Spleen (tissue), 11 donors: Measurements from ENCODE around the gene TWF2. TPM values are rescaled to one million over a fixed set of nuclear protein-coding genes. Genes with fewer than 3 reads are reported as not detected.

ENCODE experiments used
- DNase-seq: peaks from one replicate; pipeline ENCODE4 v3.0.0-alpha.2; 2020
- H3K27ac ChIP-seq, 8 donors: fragments of 200-600 bp; sonication (generic) in 7 of 8; 1 replicate in 4 of 8; 2 replicates in 4 of 8; pipeline versions ENCODE4 v1.5.0 to v1.8.0; 2016 to 2021; ENCODE audit warnings: inconsistent platforms in 4 of 8, mild to moderate bottlenecking in 4 of 8, moderate library complexity in 1 of 8
- H3K27me3 ChIP-seq, 7 donors: fragments of 200-600 bp; sonication (generic) in 6 of 7; replicated peaks in 1 of 7; 1 replicate in 4 of 7; 2 replicates in 3 of 7; pipeline versions ENCODE4 v1.5.0 to v1.8.0; 2016 to 2021; ENCODE audit warnings: inconsistent platforms in 3 of 7, mild to moderate bottlenecking in 1 of 7
- H3K36me3 ChIP-seq, 6 donors: fragments of 200-600 bp; sonication (generic) in 5 of 6; 1 replicate in 4 of 6; 2 replicates in 2 of 6; pipeline versions ENCODE4 v1.5.0 to v1.8.0; 2016 to 2021; ENCODE audit warnings: inconsistent platforms in 2 of 6
- H3K4me1 ChIP-seq, 6 donors: fragments of 200-600 bp; sonication (generic) in 5 of 6; 1 replicate in 3 of 6; 2 replicates in 3 of 6; pipeline versions ENCODE4 v1.5.0 to v1.8.0; 2016 to 2021; ENCODE audit warnings: inconsistent platforms in 3 of 6
- H3K4me3 ChIP-seq, 8 donors: fragments of 200-600 bp; sonication (generic) in 7 of 8; 1 replicate in 4 of 8; 2 replicates in 4 of 8; pipeline versions ENCODE4 v1.5.0 to v1.8.0; 2016 to 2021; ENCODE audit warnings: inconsistent platforms in 4 of 8, mild to moderate bottlenecking in 4 of 8, moderate library complexity in 2 of 8
- H3K9me3 ChIP-seq, 8 donors: fragments of 200-600 bp; sonication (generic) in 7 of 8; 1 replicate in 4 of 8; 2 replicates in 4 of 8; pipeline versions ENCODE4 v1.5.0 to v1.8.0; 2016 to 2021; ENCODE audit warnings: inconsistent platforms in 4 of 8
- POLR2A ChIP-seq, 3 donors: fragments of 450-650 bp; IDR thresholded peaks; one replicate each; pipeline ENCODE4 v1.5.1; 2017; ENCODE audit warnings: antibody characterized with exemption in 3 of 3, mild to moderate bottlenecking in 1 of 3
- POLR2AphosphoS5 ChIP-seq, 3 donors: sonication (generic); formaldehyde crosslinking; IDR thresholded peaks; one replicate each; pipeline ENCODE4 v1.5.1; 2017; ENCODE audit warnings: antibody characterized with exemption in 3 of 3
- WGBS, 5 donors: extraction: QIAGEN DNeasy Blood & Tissue Kit in 3 of 5; methylation state at CpG; one replicate each; pipeline versions ENCODE4 v1.1.5 to v1.1.7; 2013 to 2018; 5-methylcytosine and 5-hydroxymethylcytosine counted together
- intact Hi-C: fragments of 100-400 bp; cut with DNase I; formaldehyde crosslinking; loops from one replicate; pipeline ENCODE4 v1.15.0; 2023; ENCODE audit warnings: low total_unique reads
- polyA plus RNA-seq, 3 donors: library from polyadenylated mRNA; stranded (reverse); fragments of 200-250 nt; gene quantifications; one replicate each; pipeline ENCODE4 v1.2.1, GENCODE V29; 2013
- total RNA-seq, 7 donors: library from RNA; depleted of rRNA in 3 of 7; stranded (reverse); fragments of >200 nt in 3 of 7; fragmentation: NEBNext Ultra II Directional in 4 of 7; extraction: Animal tissue kit (Norgen Biotek cat#: 25700) in 4 of 7; gene quantifications; one replicate each; pipeline versions ENCODE4 v1.1.0 to v1.2.1, GENCODE V29; 2016 to 2021
- TF ChIP-seq, protein P1 (sequence below), 11 experiments: fragments of 200-600 bp in 7 of 11; fragments of 450-650 bp in 4 of 11; sonication (generic) in 4 of 11; IDR thresholded peaks in 8 of 11; conservative IDR thresholded peaks in 3 of 11; 1 replicate in 7 of 11; 2 replicates in 4 of 11; pipeline versions ENCODE4 v1.4.0 to v1.8.0; 2016 to 2021; ENCODE audit warnings: antibody characterized with exemption in 11 of 11, inconsistent platforms in 4 of 11, mild to moderate bottlenecking in 1 of 11
- donor health status: healthy with polysubstance abuse.
- donor health status: DM: no; HTN: no; CAD: no; lungs with moderate emphysema.
- donor health status: DM: no; HTN: no; CAD: no.
- donor health status: Bipolar disorder and iron deficiency.
- donor health status: healthy.
- donor health status: DM: no; HTN: no; CAD: no.
- donor health status: DM: yes; HTN: yes; CAD: no.

TWF2 gene
- total and polyA plus RNA-seq, 10 donors: 47.3 to 109 (median 68.0) TPM

DNA sequence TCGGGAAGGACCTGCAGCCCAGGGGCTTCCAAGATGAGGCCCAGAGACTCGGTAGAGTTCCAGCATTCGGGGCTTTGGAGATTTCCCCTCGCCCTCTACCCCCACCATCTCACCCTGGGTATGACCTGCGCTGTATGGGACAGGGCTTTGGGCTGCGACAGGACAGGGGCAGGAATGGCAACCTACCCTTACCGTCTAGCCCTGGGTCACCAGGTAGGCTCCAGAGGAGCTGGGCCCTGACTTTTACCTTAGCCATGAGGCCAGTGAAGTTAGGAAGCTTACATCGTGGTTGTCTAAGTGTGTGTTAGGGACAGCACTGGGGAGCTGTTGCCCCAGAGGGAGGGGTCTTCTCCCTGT is 7.3 kb upstream of the TWF2 start:
- Histone ChIP-seq H3K27me3 (no peaks in the 10 kb centered on the region), H3K4me1 (peaks cover 0 to 89% (median 50%) of the 10 kb centered on the region in 6 donors), H3K36me3 (peaks cover 0 to 39% (median 25%) of the 10 kb centered on the region in 6 donors), H3K27ac (peak overlapping the region; percentile 76 to 98 (median 94)), H3K4me3 (peak overlapping the region; percentile 46 to 72 (median 54)), H3K9me3 (no peaks in the 10 kb centered on the region)
- TF ChIP-seq, protein P1, sequence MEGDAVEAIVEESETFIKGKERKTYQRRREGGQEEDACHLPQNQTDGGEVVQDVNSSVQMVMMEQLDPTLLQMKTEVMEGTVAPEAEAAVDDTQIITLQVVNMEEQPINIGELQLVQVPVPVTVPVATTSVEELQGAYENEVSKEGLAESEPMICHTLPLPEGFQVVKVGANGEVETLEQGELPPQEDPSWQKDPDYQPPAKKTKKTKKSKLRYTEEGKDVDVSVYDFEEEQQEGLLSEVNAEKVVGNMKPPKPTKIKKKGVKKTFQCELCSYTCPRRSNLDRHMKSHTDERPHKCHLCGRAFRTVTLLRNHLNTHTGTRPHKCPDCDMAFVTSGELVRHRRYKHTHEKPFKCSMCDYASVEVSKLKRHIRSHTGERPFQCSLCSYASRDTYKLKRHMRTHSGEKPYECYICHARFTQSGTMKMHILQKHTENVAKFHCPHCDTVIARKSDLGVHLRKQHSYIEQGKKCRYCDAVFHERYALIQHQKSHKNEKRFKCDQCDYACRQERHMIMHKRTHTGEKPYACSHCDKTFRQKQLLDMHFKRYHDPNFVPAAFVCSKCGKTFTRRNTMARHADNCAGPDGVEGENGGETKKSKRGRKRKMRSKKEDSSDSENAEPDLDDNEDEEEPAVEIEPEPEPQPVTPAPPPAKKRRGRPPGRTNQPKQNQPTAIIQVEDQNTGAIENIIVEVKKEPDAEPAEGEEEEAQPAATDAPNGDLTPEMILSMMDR (IDR thresholded peaks at IDR 0.05 in 8 of 11, conservative IDR thresholded peaks at IDR 0.05 in 3 of 11): no peak
- TF ChIP-seq POLR2AphosphoS5 (IDR thresholded peaks at IDR 0.05): no peak
- TF ChIP-seq POLR2A (IDR thresholded peaks at IDR 0.05): no peak
- intact Hi-C loops: no loop called here
- 10 to 56% (median 51%) methylated on average over 2 to 8 of the region's 8 CpGs for WGBS, 5 donors
- no peak for DNase-seq

DNA sequence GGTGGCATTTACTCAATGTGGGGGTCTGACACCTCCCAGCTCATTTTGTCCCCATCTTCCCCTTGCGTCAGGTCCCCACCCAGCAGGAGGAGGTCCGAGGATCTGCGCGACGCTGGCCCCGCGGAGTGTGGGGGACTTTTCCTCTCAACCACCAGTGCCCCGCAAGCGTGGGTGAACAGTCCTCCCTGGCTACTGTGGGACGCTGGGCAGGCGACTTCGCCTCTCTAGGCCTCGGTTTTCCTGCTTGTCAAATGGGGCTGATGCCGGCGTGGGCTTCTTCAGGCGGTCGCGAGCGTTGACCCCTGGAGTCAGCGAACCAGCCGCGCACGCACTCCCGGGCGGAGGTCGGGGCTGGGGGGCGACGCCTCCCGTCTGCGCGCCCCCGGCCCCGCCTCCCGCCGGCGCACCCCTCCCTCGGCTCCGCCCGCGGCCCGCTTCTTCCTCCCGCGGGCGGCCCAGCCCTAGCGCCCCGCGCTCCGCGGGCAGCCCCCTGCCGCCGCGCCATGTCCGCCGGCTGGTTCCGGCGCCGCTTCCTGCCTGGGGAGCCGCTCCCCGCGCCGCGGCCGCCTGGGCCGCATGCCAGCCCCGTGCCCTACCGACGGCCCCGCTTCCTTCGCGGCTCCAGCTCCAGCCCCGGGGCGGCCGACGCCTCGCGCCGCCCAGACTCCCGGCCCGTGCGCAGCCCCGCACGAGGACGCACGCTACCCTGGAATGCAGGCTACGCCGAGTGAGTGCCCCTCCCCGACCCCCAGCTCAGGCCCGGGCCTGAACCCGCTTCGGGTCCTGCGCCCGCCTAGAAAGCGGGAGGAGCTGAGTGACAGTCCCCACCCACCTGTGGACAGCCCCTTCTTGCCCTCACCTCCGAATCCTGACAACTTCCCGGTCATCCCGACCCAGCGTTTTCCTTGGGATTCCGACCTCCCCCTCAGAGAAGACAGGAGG is 6.6 kb upstream of the TWF2 start, which contains the start of gene PPM1M:
Gene PPM1M (plus strand): TSS at position 438 of the 942 bp plus-strand sequence. CDS start 66 bp downstream, at position 504.
- intact Hi-C loops: no loop called here
- peaks cover 0 to 32% (median 22%) of the 10 kb centered on the region in 6 donors for H3K36me3 ChIP-seq
- DNase-seq: peak; percentile 93
- H3K9me3 ChIP-seq: no peaks in the 10 kb centered on the region
- peak within 1 kb of the TSS; percentile 46 to 72 (median 54) for H3K4me3 ChIP-seq
- H3K27ac ChIP-seq: peak within 1 kb of the TSS; percentile 76 to 98 (median 94)
- WGBS, 5 donors: 1 to 3% (median 1%) methylated on average over 19 to 98 of the region's 98 CpGs
- TF ChIP-seq POLR2AphosphoS5 (IDR thresholded peaks at IDR 0.05): peak; percentile 34 to 73 (median 58)
- peak in 1 of 3 donors; percentile 48 for TF ChIP-seq POLR2A (IDR thresholded peaks at IDR 0.05)
- TF ChIP-seq, protein P1 (IDR thresholded peaks at IDR 0.05 in 8 of 11, conservative IDR thresholded peaks at IDR 0.05 in 3 of 11): no peak
- no peaks in the 10 kb centered on the region for H3K27me3 ChIP-seq
- peaks cover 0 to 89% (median 56%) of the 10 kb centered on the region in 6 donors for H3K4me1 ChIP-seq

DNA sequence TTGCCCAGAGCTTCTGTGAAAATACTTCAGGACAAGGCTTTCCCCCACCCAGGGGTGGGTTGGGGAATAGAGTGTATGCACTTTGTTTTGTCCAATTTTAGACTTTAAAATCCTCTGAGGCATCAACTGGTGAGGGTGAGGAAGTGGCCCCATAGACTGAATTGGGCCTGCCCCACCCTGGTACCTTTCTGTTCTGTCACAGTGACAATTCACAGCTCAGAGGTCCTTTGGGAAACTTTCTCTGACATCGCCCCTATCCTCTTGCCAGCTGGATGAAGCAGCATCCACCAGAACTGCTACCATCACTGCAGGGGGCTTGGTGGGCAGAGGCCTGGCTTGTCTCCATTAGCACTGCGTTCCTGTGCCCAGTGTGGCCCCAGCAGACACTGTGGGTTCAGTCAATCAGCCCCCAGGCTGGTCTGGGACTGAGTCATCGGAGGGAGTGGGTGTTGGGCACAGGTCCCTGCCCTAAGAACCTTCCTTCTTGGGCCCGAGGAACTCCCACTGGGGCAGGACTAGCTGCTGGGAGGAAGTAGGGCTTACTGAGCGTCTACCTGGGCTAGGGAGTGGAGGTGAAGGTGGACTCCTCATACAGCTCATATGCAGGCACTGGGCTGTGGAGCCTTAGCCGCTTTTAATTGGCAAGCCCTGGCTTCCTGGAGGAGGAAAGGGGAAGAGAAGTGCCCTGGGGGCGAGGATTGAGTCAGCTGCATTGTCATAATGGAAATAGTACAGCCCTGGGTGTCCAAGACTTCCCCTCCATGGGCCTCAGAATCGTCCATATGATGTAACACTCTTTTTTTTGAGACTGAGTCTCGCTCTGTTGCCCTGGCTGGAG is 5.1 kb upstream of the TWF2 start:
- Histone ChIP-seq H3K27me3 (no peaks in the 10 kb centered on the region), H3K36me3 (peaks cover 0 to 16% (median 7%) of the 10 kb centered on the region in 6 donors), H3K9me3 (no peaks in the 10 kb centered on the region), H3K4me1 (peaks cover 5 to 86% (median 65%) of the 10 kb centered on the region in 6 donors), H3K27ac (peak overlapping the region; percentile 76 to 98 (median 94)), H3K4me3 (peak overlapping the region in 2 of 8 donors; percentile 54 to 72)
- intact Hi-C loops: no loop called here
- WGBS, 5 donors: 35 to 59% (median 41%) methylated on average over 6 to 9 of the region's 9 CpGs
- TF ChIP-seq POLR2A (IDR thresholded peaks at IDR 0.05) (no peak), POLR2AphosphoS5 (IDR thresholded peaks at IDR 0.05) (peak; percentile 21 to 65 (median 25))
- TF ChIP-seq, protein P1 (IDR thresholded peaks at IDR 0.05 in 8 of 11, conservative IDR thresholded peaks at IDR 0.05 in 3 of 11): no peak
- DNase-seq: peak; percentile 85
